Measurements from ENCODE around the gene APBB1IP.

DNA sequence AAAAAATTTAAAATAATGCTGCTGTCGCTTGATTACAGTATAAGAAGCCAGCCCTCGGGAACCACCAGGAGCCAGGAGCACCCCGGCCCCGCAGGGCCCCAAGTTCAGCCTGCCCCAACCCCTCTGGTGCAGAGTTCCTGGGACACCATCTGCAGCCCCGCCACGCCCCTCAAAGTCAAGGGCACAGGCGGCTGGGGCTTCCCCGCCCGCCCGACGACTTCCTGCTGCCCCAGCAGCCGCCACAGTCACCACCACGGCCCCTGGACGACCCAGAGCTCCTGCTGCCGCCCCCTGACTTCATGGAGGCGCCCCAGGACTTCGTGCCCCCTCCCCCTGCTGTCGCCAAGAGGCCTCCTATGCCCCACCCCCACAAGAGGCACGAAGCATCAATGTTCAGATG lies 155.8 kb downstream of the APBB1IP start:
- TF ChIP-seq, protein P1, sequence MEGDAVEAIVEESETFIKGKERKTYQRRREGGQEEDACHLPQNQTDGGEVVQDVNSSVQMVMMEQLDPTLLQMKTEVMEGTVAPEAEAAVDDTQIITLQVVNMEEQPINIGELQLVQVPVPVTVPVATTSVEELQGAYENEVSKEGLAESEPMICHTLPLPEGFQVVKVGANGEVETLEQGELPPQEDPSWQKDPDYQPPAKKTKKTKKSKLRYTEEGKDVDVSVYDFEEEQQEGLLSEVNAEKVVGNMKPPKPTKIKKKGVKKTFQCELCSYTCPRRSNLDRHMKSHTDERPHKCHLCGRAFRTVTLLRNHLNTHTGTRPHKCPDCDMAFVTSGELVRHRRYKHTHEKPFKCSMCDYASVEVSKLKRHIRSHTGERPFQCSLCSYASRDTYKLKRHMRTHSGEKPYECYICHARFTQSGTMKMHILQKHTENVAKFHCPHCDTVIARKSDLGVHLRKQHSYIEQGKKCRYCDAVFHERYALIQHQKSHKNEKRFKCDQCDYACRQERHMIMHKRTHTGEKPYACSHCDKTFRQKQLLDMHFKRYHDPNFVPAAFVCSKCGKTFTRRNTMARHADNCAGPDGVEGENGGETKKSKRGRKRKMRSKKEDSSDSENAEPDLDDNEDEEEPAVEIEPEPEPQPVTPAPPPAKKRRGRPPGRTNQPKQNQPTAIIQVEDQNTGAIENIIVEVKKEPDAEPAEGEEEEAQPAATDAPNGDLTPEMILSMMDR (IDR thresholded peaks at IDR 0.05): no peak
- no peak for TF ChIP-seq ZFX (IDR thresholded peaks at IDR 0.05; ENCODE audit: borderline replicate concordance)

All from 22Rv1 (cell line).